Nephron progenitor cell (in vitro differentiated cells): ENCODE measurements around the gene KIFC1.
"Not testable (repeated sequence)": the region's sequence is repeated elsewhere in the genome, so short reads cannot be mapped to it uniquely, and the experiment has no call there.

ENCODE experiments used
- DNase-seq: peaks from one replicate; pipeline ENCODE4 v3.0.0; 2021
- H3K27ac Mint-ChIP-seq: 2 replicates; pipeline ENCODE4 v1.8.0; 2021; ENCODE audit warnings: mild to moderate bottlenecking, moderate library complexity, mixed read lengths
- H3K27me3 Mint-ChIP-seq: 2 replicates; pipeline ENCODE4 v1.8.0; 2021; ENCODE audit warnings: mild to moderate bottlenecking, low read depth, mixed read lengths; ENCODE audit not compliant: poor library complexity
- H3K36me3 Mint-ChIP-seq: 2 replicates; pipeline ENCODE4 v1.8.0; 2021; ENCODE audit warnings: low read depth, mixed read lengths
- H3K4me1 Mint-ChIP-seq: 2 replicates; pipeline ENCODE4 v1.8.0; 2021; ENCODE audit warnings: mixed read lengths
- H3K4me3 Mint-ChIP-seq: 2 replicates; pipeline ENCODE4 v1.8.0; 2021; ENCODE audit warnings: mild to moderate bottlenecking, moderate library complexity, mixed read lengths
- H3K9me3 Mint-ChIP-seq: 2 replicates; pipeline ENCODE4 v1.8.0; 2021; ENCODE audit warnings: mild to moderate bottlenecking, moderate library complexity, mixed read lengths
- TF ChIP-seq, protein P1 (sequence below): fragments of 200-600 bp; sonication (generic); IDR thresholded peaks from 2 replicates; pipeline ENCODE4 v1.5.0; 2021; ENCODE audit warnings: antibody characterized with exemption

KIFC1 gene

GRCh38 chr6:33391278-33391921 is at the start of gene KIFC1:
Gene KIFC1, plus strand, starts transcription at chr6:33391823. Its CDS starts 163 bp downstream, at chr6:33391986.
- H3K4me3 Mint-ChIP-seq, result peak within 1 kb of the TSS; percentile 91
- TF ChIP-seq, protein P1, sequence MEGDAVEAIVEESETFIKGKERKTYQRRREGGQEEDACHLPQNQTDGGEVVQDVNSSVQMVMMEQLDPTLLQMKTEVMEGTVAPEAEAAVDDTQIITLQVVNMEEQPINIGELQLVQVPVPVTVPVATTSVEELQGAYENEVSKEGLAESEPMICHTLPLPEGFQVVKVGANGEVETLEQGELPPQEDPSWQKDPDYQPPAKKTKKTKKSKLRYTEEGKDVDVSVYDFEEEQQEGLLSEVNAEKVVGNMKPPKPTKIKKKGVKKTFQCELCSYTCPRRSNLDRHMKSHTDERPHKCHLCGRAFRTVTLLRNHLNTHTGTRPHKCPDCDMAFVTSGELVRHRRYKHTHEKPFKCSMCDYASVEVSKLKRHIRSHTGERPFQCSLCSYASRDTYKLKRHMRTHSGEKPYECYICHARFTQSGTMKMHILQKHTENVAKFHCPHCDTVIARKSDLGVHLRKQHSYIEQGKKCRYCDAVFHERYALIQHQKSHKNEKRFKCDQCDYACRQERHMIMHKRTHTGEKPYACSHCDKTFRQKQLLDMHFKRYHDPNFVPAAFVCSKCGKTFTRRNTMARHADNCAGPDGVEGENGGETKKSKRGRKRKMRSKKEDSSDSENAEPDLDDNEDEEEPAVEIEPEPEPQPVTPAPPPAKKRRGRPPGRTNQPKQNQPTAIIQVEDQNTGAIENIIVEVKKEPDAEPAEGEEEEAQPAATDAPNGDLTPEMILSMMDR, result peak; percentile 95

GRCh38 chr6:33343606-33343952 is 48.0 kb upstream of the KIFC1 start:
- H3K4me1 Mint-ChIP-seq, result peaks cover 23% of the 10 kb centered on the region

More at GRCh38 chr6:33391278-33391921, at the start of gene KIFC1:
- Mint-ChIP-seq H3K9me3 (peaks cover 4% of the 10 kb centered on the region), H3K4me1 (peaks cover 56% of the 10 kb centered on the region), H3K27me3 (no peaks in the 10 kb centered on the region), H3K36me3 (peaks cover 20% of the 10 kb centered on the region), H3K27ac (peak within 1 kb of the TSS; percentile 95)
- DNase-seq, result peak; percentile 99

DNA sequence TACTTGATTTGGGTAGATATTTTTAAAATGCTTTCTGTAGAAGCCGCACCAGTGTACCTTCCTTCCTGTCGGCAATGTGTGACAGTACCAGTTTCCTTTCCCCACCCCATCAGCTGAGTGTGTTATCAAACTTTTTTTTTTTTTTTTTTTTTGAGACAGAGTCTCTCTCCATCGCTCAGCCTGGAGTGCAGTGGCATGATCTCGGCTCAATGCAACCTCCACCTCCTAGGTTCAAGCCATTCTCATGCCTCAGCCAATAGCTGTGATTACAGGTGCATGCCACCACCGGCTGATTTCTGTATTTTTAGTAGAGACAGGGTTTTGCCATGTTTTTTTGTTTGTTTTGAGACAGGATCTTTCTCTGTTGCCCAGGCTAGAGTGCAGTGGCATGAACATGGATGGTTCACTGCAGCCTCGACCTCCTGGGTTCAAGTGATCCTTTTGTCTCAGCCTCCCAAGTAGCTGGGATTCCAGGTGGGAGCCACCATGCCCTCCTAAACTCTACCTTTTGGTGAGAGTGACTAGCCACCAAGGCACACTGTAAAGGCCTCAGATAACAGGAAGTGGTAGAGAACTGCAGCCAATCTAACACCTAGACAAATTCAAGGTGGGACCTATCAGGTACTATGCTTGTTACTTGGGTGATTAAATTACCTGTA is 47.5 kb upstream of the KIFC1 start:
- no peaks in the 10 kb centered on the region for H3K36me3 Mint-ChIP-seq

More at GRCh38 chr6:33343606-33343952, 48.0 kb upstream of the KIFC1 start:
- peaks cover 17% of the 10 kb centered on the region for H3K27me3 Mint-ChIP-seq
- not testable (repeated sequence) for H3K27ac Mint-ChIP-seq, H3K9me3 Mint-ChIP-seq, H3K36me3 Mint-ChIP-seq, H3K4me3 Mint-ChIP-seq, DNase-seq

DNA sequence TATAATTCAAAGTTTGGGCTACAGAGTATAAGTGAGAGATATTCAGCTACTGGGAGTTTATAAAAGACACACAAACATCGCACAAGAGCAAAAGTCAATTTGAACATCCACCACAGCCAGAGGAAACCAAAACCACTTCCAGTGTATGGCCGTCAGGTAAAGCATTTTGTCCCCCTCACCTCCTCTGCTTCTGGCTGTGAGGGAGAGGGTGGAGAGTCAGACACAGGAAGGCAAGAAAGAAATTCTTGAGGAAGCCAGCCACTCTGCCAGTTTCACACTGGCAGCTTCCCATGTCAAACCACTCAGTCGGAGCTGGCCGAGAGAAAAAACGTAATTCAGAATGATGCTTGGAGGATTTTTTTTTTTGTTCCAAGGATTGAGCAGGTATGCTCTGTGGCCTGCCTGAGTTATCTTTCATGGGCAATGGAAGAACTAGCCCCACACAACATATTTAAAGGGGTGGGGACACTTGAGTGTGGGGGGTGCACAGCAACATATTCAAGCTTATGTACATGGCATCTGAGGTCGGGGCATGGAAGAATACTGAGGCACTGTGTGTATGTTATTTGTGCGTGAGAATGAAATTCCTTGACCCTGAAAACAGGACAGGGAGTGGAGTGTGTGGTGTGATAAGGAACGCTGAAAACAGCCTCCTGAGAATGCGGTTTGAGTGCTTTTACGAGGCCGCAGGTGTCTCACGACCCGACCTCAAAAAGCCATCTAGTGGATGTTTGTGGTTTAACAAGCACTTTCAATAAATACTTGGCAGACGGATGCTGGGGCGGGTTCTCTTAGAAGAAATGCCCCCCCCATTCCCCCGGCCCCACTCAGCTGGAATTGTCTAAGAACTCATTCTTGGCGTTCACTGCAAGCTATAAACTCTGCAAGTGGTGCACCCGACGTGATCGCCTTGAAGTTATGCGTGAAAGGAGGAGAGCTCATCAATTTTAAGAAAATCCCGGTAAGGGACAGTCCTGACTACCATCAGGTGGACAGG is 46.6 kb upstream of the KIFC1 start:
- Mint-ChIP-seq H3K9me3 (no peaks in the 10 kb centered on the region), H3K27me3 (peaks cover 17% of the 10 kb centered on the region), H3K27ac (no peak overlapping the region), H3K36me3 (no peaks in the 10 kb centered on the region), H3K4me1 (peaks cover 32% of the 10 kb centered on the region), H3K4me3 (no peak overlapping the region)
- peak; percentile 57 for DNase-seq
- TF ChIP-seq, protein P1, result peak; percentile 57

More for the DNA sequence above, 47.5 kb upstream of the KIFC1 start:
- no peaks in the 10 kb centered on the region for H3K9me3 Mint-ChIP-seq
- peaks cover 24% of the 10 kb centered on the region for H3K4me1 Mint-ChIP-seq
- no peak for DNase-seq
- no peak overlapping the region for H3K27ac Mint-ChIP-seq
- TF ChIP-seq, protein P1, result no peak
- H3K27me3 Mint-ChIP-seq, result peaks cover 17% of the 10 kb centered on the region
- H3K4me3 Mint-ChIP-seq, result no peak overlapping the region

GRCh38 chr6:33346972-33347371 is 44.7 kb upstream of the KIFC1 start:
- Mint-ChIP-seq H3K27me3 (peaks cover 17% of the 10 kb centered on the region), H3K4me1 (peaks cover 41% of the 10 kb centered on the region)
- H3K27ac Mint-ChIP-seq, H3K4me3 Mint-ChIP-seq, H3K36me3 Mint-ChIP-seq, H3K9me3 Mint-ChIP-seq, DNase-seq: not testable (repeated sequence)

- Mint-ChIP-seq H3K4me3 (no peak overlapping the region), H3K4me1 (peaks cover 46% of the 10 kb centered on the region), H3K9me3 (no peaks in the 10 kb centered on the region), H3K27ac (no peak overlapping the region), H3K27me3 (peaks cover 17% of the 10 kb centered on the region), H3K36me3 (no peaks in the 10 kb centered on the region)
- TF ChIP-seq, protein P1, result no peak
- no peak for DNase-seq
These were observed 43.8 kb upstream of the KIFC1 start for GRCh38 chr6:33347816-33348215.

DNA sequence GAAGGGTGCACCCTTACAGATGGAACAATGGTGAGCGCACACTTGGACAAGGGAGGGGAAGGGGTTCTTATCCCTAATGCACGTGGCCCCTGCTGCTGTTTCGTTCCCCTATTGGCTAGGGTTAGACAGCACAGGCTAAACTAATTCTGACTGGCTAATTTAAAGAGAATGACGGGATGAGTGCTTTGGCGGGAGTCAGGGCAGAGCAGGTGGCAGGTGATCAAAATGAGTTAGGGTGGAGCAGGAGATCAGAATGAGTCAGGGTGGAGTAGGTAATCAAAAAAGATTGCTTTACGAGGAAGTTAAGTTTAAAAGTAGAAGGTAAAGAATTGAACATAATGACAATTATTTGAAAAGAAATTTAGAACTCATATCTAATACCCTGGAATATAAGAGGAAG is 35.8 kb upstream of the KIFC1 start:
- peaks cover 23% of the 10 kb centered on the region for H3K4me1 Mint-ChIP-seq
- not testable (repeated sequence) for H3K27me3 Mint-ChIP-seq, H3K9me3 Mint-ChIP-seq, DNase-seq, H3K27ac Mint-ChIP-seq, H3K4me3 Mint-ChIP-seq, H3K36me3 Mint-ChIP-seq
